HepG2 (cell line): Measurements from ENCODE around the gene DHRS12. TPM values are rescaled to one million over a fixed set of nuclear protein-coding genes. Genes with fewer than 3 reads are reported as not detected.

ENCODE experiments used
- AGO1 ChIP-seq: fragments of 200-400 bp; formaldehyde crosslinking; IDR thresholded peaks from 2 replicates; pipeline ENCODE4 v1.6.1; 2017; ENCODE audit warnings: mild to moderate bottlenecking, low read depth, low read length, moderate library complexity; ENCODE audit not compliant: poor library complexity, severe bottlenecking
- AGO2 ChIP-seq: fragments of 200-400 bp; formaldehyde crosslinking; optimal IDR thresholded peaks from 2 replicates; pipeline ENCODE3; 2017; ENCODE audit warnings: mild to moderate bottlenecking, low read depth, low read length, moderate library complexity
- BRD4 ChIP-seq: sonication (generic); formaldehyde crosslinking; IDR thresholded peaks from 2 replicates; pipeline ENCODE4 v1.4.0; 2020; ENCODE audit warnings: missing genetic modification reagents
- CHD4 ChIP-seq: fragments of 200-600 bp; sonication (generic); IDR thresholded peaks from 2 replicates; pipeline ENCODE4 v1.7.0; 2017; ENCODE audit warnings: mild to moderate bottlenecking, low read length, borderline replicate concordance
- DNMT3B ChIP-seq: conservative IDR thresholded peaks from 2 replicates; pipeline ENCODE4 v1.6.1; 2016; ENCODE audit warnings: missing biosample characterization, control low read depth
- FIP1L1 ChIP-seq: fragments of 200-400 bp; formaldehyde crosslinking; IDR thresholded peaks from 2 replicates; pipeline ENCODE4 v1.6.1; 2018; ENCODE audit warnings: low read depth, mild to moderate bottlenecking, low read length, moderate library complexity, borderline replicate concordance; ENCODE audit not compliant: insufficient read depth
- MEIS2 ChIP-seq: sonication (generic); formaldehyde crosslinking; IDR thresholded peaks from 2 replicates; pipeline ENCODE4 v1.9.0; 2021; ENCODE audit warnings: mild to moderate bottlenecking, missing genetic modification reagents
- NR1H2 ChIP-seq: sonication (generic); formaldehyde crosslinking; IDR thresholded peaks from 2 replicates; pipeline ENCODE4 v1.8.1; 2022; ENCODE audit warnings: low read depth, missing genetic modification reagents, borderline replicate concordance
- PAX8 ChIP-seq: sonication (generic); formaldehyde crosslinking; IDR thresholded peaks from 2 replicates; pipeline ENCODE4 v1.8.0; 2022; ENCODE audit warnings: mild to moderate bottlenecking, missing genetic modification reagents, borderline replicate concordance
- RBFOX2 ChIP-seq: fragments of 200-400 bp; formaldehyde crosslinking; IDR thresholded peaks from 2 replicates; pipeline ENCODE4 v1.6.1; 2017; ENCODE audit warnings: low read depth, mild to moderate bottlenecking, low read length
- SMC3 ChIP-seq: IDR thresholded peaks from 2 replicates; pipeline ENCODE4 v1.6.1; 2011; ENCODE audit warnings: low read length, improper control_type of control experiment
- TAF1 ChIP-seq: sonication (generic); formaldehyde crosslinking; IDR thresholded peaks from 2 replicates; pipeline ENCODE4 v1.4.0; 2020; ENCODE audit warnings: missing genetic modification reagents
- THAP9 ChIP-seq: sonication (generic); formaldehyde crosslinking; IDR thresholded peaks from 2 replicates; pipeline ENCODE4; 2020; ENCODE audit warnings: missing genetic modification reagents, mild to moderate bottlenecking, borderline replicate concordance
- ZBED4 ChIP-seq: sonication (generic); formaldehyde crosslinking; IDR thresholded peaks from 2 replicates; pipeline ENCODE4 v1.4.0; 2020; ENCODE audit warnings: missing genetic modification reagents, borderline replicate concordance
- ZC3H4 ChIP-seq: sonication (generic); formaldehyde crosslinking; IDR thresholded peaks from 2 replicates; pipeline ENCODE4 v1.4.0; 2020; ENCODE audit warnings: missing genetic modification reagents, borderline replicate concordance
- ZNF30 ChIP-seq: sonication (generic); formaldehyde crosslinking; IDR thresholded peaks from 2 replicates; pipeline ENCODE4 v1.5.0; 2020; ENCODE audit warnings: mild to moderate bottlenecking, missing genetic modification reagents
- ZNF367 ChIP-seq: sonication (generic); formaldehyde crosslinking; IDR thresholded peaks from 2 replicates; pipeline ENCODE4 v1.4.0; 2020; ENCODE audit warnings: missing genetic modification reagents, borderline replicate concordance
- ZNF703 ChIP-seq: sonication (generic); formaldehyde crosslinking; IDR thresholded peaks from 2 replicates; pipeline ENCODE4 v1.5.1; 2020; ENCODE audit warnings: missing genetic modification reagents, mild to moderate bottlenecking, moderate library complexity, borderline replicate concordance
- polyA plus RNA-seq, 8 experiments: library from polyadenylated mRNA; depleted of rRNA in 3 of 8; stranded (reverse) in 7 of 8; unstranded in 1 of 8; fragments of >200 nt; fragmentation: Illumina TruSeq in 4 of 8; extraction: Trizol in 4 of 8; gene quantifications; 2 replicates each; pipeline versions ENCODE4 v1.2.1 to v1.2.3, GENCODE V29; 2011 to 2016; ENCODE audit warnings: low read depth in 4 of 8, missing spikeins in 1 of 8, mixed read lengths in 1 of 8; ENCODE audit not compliant: insufficient read depth in 1 of 8
- total RNA-seq, 5 experiments: library from RNA; depleted of rRNA; stranded (reverse); fragments of >200 nt; fragmentation: Illumina TruSeq; extraction: Trizol; gene quantifications; 2 replicates each; pipeline ENCODE4 v1.2.3, GENCODE V29; 2016; ENCODE audit warnings: low read depth in 1 of 5
- TF ChIP-seq, protein P1 (sequence below): IDR thresholded peaks from 2 replicates; pipeline ENCODE4 v1.6.1; 2018; ENCODE audit warnings: missing genetic modification reagents, mild to moderate bottlenecking, missing compliant biosample characterization
- TF ChIP-seq, protein P2 (sequence below): sonication (generic); formaldehyde crosslinking; IDR thresholded peaks from 2 replicates; pipeline ENCODE4 v1.5.0; 2020; ENCODE audit warnings: missing genetic modification reagents

The DHRS12 gene
- total and polyA plus RNA-seq, 2 of the 13 experiments (the other 11 are each of a cell fraction or from before 2014, with no cell fraction given), result 7.2 to 8.4 TPM

DNA sequence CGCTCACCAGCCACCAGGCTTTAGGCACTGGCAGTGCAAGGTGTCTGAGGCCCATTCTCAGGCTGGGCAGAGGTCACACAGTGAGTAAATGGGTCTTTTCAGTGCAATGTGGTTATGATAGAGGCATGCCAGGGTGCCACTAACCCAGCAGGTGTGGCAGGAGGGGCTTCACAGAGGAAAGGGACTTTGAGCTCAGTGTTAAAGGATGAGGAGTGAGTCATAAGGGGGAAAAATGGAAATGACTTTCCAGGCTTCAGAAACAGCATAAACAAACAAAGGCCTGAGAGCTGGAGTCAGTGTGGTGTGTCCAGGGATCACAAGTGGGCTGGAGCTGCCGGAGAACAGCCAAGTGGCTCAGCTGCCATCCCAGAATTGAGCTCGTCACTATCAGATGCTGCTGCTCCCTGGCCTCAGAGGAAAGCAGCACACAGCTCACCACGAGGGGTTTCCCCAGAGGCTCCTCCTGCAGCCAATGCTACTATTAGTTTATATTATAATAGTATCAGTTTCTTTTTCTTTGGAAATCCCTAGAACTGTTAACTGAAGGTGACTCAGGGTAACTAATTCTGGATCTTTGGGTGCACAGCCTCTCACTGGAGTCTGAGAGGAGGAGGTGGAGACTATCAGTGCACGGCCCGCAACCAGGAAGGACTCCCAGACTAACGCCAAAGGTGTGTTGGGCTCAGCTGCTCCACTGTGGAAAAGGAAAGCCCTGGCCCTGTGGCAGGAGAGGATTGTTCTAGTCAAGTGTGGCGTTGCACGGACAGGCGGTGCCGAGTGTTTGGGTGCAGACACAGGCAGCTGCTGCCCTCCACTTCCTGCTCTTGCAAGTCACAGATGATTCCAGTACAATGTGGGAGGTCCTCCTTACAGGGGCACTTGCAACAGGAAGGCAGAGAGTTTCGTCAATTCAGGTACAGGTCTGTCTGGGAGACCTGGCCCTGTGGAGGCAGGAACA lies 39.5 kb downstream of the DHRS12 start (continued):
- no peak for TF ChIP-seq AGO2
- no peak for TF ChIP-seq BRD4 (CRISPR knock-in tag)
- TF ChIP-seq, protein P1, sequence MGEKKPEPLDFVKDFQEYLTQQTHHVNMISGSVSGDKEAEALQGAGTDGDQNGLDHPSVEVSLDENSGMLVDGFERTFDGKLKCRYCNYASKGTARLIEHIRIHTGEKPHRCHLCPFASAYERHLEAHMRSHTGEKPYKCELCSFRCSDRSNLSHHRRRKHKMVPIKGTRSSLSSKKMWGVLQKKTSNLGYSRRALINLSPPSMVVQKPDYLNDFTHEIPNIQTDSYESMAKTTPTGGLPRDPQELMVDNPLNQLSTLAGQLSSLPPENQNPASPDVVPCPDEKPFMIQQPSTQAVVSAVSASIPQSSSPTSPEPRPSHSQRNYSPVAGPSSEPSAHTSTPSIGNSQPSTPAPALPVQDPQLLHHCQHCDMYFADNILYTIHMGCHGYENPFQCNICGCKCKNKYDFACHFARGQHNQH (CRISPR knock-in tag), result no peak
- no peak for TF ChIP-seq FIP1L1
- no peak for TF ChIP-seq SMC3
- no peak for TF ChIP-seq PAX8 (CRISPR knock-in tag)
- TF ChIP-seq ZNF703, result no peak
- TF ChIP-seq THAP9 (CRISPR knock-in tag), result peak; percentile 42; the same call in 1 of the 2 replicates
- no peak for TF ChIP-seq ZC3H4 (CRISPR knock-in tag)
- TF ChIP-seq MEIS2 (CRISPR knock-in tag), result no peak
- TF ChIP-seq NR1H2, result no peak
- TF ChIP-seq ZNF30 (CRISPR knock-in tag), result no peak
- TF ChIP-seq ZNF367 (CRISPR knock-in tag), result no peak
- TF ChIP-seq DNMT3B (CRISPR knock-in tag), result 0 out of 2 replicates have a peak, but pooled peaks have one; percentile 35
- TF ChIP-seq, protein P2, sequence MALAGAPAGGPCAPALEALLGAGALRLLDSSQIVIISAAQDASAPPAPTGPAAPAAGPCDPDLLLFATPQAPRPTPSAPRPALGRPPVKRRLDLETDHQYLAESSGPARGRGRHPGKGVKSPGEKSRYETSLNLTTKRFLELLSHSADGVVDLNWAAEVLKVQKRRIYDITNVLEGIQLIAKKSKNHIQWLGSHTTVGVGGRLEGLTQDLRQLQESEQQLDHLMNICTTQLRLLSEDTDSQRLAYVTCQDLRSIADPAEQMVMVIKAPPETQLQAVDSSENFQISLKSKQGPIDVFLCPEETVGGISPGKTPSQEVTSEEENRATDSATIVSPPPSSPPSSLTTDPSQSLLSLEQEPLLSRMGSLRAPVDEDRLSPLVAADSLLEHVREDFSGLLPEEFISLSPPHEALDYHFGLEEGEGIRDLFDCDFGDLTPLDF (CRISPR knock-in tag), result no peak
- no peak for TF ChIP-seq RBFOX2
- no peak for TF ChIP-seq CHD4
- no peak for TF ChIP-seq TAF1 (CRISPR knock-in tag)
- TF ChIP-seq AGO1, result no peak
- no peak for TF ChIP-seq ZBED4 (CRISPR knock-in tag)
